ENCODE measurements around the gene SLC4A5.

DNA sequence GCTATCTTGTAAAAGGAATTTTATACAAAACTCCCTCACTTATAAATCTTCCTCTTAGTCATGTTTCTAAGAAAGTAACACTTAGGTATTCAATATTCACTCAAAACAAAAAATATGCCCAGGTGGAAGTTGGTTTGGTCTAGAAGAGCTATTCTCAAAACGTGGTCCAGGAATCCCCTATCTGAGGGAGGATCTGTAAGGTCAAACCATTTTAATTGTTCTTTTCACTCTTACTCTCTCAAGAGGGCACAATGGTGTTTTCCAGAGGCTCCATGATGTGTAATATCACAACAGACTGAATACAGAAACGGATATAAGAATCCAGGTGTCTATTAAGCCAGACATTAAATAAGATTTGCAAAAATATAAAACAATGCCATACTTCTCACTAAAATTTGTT is 174.5 kb downstream of the SLC4A5 start:
- TF ChIP-seq, protein P1, sequence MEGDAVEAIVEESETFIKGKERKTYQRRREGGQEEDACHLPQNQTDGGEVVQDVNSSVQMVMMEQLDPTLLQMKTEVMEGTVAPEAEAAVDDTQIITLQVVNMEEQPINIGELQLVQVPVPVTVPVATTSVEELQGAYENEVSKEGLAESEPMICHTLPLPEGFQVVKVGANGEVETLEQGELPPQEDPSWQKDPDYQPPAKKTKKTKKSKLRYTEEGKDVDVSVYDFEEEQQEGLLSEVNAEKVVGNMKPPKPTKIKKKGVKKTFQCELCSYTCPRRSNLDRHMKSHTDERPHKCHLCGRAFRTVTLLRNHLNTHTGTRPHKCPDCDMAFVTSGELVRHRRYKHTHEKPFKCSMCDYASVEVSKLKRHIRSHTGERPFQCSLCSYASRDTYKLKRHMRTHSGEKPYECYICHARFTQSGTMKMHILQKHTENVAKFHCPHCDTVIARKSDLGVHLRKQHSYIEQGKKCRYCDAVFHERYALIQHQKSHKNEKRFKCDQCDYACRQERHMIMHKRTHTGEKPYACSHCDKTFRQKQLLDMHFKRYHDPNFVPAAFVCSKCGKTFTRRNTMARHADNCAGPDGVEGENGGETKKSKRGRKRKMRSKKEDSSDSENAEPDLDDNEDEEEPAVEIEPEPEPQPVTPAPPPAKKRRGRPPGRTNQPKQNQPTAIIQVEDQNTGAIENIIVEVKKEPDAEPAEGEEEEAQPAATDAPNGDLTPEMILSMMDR (IDR thresholded peaks at IDR 0.05) = no peak
- no peak for TF ChIP-seq POLR2A (IDR thresholded peaks at IDR 0.05)

Measured in thyroid gland (tissue), 4 donors.